Measurements from ENCODE around the gene CIAO3. TPM values are rescaled to one million over a fixed set of nuclear protein-coding genes. Genes with fewer than 3 reads are reported as not detected.
"Not testable (repeated sequence)": the region's sequence is repeated elsewhere in the genome, so short reads cannot be mapped to it uniquely, and the experiment has no call there.

CIAO3 gene
- total RNA-seq, 2 experiments from 2014 or later, result 31.8 to 32.2 TPM

GRCh38 chr16:717450-718245 lies 23.1 kb downstream of the CIAO3 start:
- ChIA-PET CTCF (interaction anchor here (0.6 kb wide), 1 partner anchor 18 kb away, joined by 4 read pairs; no protein-coding TSS in a partner anchor), POLR2A (no interaction called here)
- intact Hi-C loops (cut with micrococcal nuclease), result no loop called here
- no peak overlapping the region for H3K27ac Mint-ChIP-seq
- peaks cover 7% of the 10 kb centered on the region for H3K27me3 Mint-ChIP-seq
- no peaks in the 10 kb centered on the region for H3K9me3 Mint-ChIP-seq
- H3K4me1 Mint-ChIP-seq (ENCODE audit: low read depth), result peaks cover 19% of the 10 kb centered on the region
- no peak overlapping the region for H3K4me3 Mint-ChIP-seq
- DNase-seq, result no peak
- no peaks in the 10 kb centered on the region for H3K36me3 Mint-ChIP-seq

GRCh38 chr16:716768-717325 lies 23.9 kb downstream of the CIAO3 start:
- H3K27ac Mint-ChIP-seq, result no peak overlapping the region
- CTCF ChIA-PET, result interaction anchor here (0.9 to 5.2 kb wide), 6 partner anchors 11 to 70 kb away, joined by 3 to 120 read pairs (median 6); partner anchors contain the start of genes CHTF18, CIAO3, HAGHL and RPUSD1
- H3K4me1 Mint-ChIP-seq (ENCODE audit: low read depth), result peaks cover 19% of the 10 kb centered on the region
- intact Hi-C loops (cut with micrococcal nuclease), result loop anchor here (1.0 kb wide), 1 partner anchor 23 kb away; the partner anchor contains the start of gene CIAO3
- POLR2A ChIA-PET, result interaction anchor here (1.4 to 1.5 kb wide), 2 partner anchors 9 to 13 kb away, joined by 3 to 9 read pairs; partner anchors contain the start of genes CCDC78 and HAGHL
- no peak for DNase-seq
- H3K4me3 Mint-ChIP-seq, result peak overlapping the region; percentile 37
- H3K27me3 Mint-ChIP-seq, result peaks cover 7% of the 10 kb centered on the region
- no peaks in the 10 kb centered on the region for H3K9me3 Mint-ChIP-seq
- no peaks in the 10 kb centered on the region for H3K36me3 Mint-ChIP-seq

- H3K27me3 Mint-ChIP-seq, result peaks cover 9% of the 10 kb centered on the region
- no peak overlapping the region for H3K27ac Mint-ChIP-seq
- peaks cover 19% of the 10 kb centered on the region for H3K4me1 Mint-ChIP-seq (ENCODE audit: low read depth)
- H3K4me3 Mint-ChIP-seq, result peak overlapping the region; percentile 37
- H3K36me3 Mint-ChIP-seq, result no peaks in the 10 kb centered on the region
- ChIA-PET CTCF (interaction anchor here (0.8 to 5.2 kb wide), 9 partner anchors 9 to 70 kb away, joined by 3 to 120 read pairs (median 9); partner anchors contain the start of genes CHTF18, CIAO3, HAGHL and RPUSD1), POLR2A (interaction anchor here (1.2 to 1.5 kb wide), 4 partner anchors 10 to 21 kb away, joined by 3 to 9 read pairs (median 6); partner anchors contain the start of genes CCDC78 and HAGHL)
- intact Hi-C loops (cut with micrococcal nuclease), result loop anchor here (1.0 kb wide), 1 partner anchor 24 kb away; the partner anchor contains the start of gene CIAO3
- no peak for DNase-seq
- no peaks in the 10 kb centered on the region for H3K9me3 Mint-ChIP-seq
Observed at GRCh38 chr16:716200-716568, 24.6 kb downstream of the CIAO3 start.

GRCh38 chr16:715477-716199 lies 25.2 kb downstream of the CIAO3 start:
- Mint-ChIP-seq H3K4me1 (ENCODE audit: low read depth) (peaks cover 19% of the 10 kb centered on the region), H3K27ac (no peak overlapping the region), H3K27me3 (peaks cover 10% of the 10 kb centered on the region), H3K36me3 (no peaks in the 10 kb centered on the region), H3K4me3 (peak overlapping the region; percentile 57), H3K9me3 (no peaks in the 10 kb centered on the region)
- ChIA-PET CTCF (interaction anchor here (0.8 to 5.2 kb wide), 10 partner anchors 9 to 71 kb away, joined by 3 to 120 read pairs (median 6); partner anchors contain the start of genes CHTF18, CIAO3, HAGHL and RPUSD1), POLR2A (interaction anchor here (0.6 to 1.5 kb wide), 5 partner anchors 11 to 41 kb away, joined by 3 to 9 read pairs (median 6); partner anchors contain the start of genes CCDC78 and HAGHL)
- intact Hi-C loops (cut with micrococcal nuclease), result loop anchor here (1.0 kb wide), 1 partner anchor 25 kb away; the partner anchor contains the start of gene CIAO3
- DNase-seq, result no peak

- DNase-seq, result peak; percentile 91
- intact Hi-C loops (cut with micrococcal nuclease), result no loop called here
- H3K36me3 Mint-ChIP-seq, result no peaks in the 10 kb centered on the region
- CTCF ChIA-PET, result interaction anchor here (0.7 to 5.2 kb wide), 8 partner anchors 10 to 340 kb away, joined by 3 to 120 read pairs (median 10); partner anchors contain the start of genes CHTF18, CIAO3, HAGHL and RPUSD1
- peaks cover 14% of the 10 kb centered on the region for H3K4me1 Mint-ChIP-seq (ENCODE audit: low read depth)
- peak within 1 kb of the TSS; percentile 57 for H3K4me3 Mint-ChIP-seq
- no peak within 1 kb of the TSS for H3K27ac Mint-ChIP-seq
- H3K9me3 Mint-ChIP-seq, result no peaks in the 10 kb centered on the region
- POLR2A ChIA-PET, result interaction anchor here (0.6 to 1.5 kb wide), 4 partner anchors 11 to 40 kb away, joined by 3 to 9 read pairs (median 6); partner anchors contain the start of genes CCDC78 and HAGHL
- H3K27me3 Mint-ChIP-seq, result peaks cover 14% of the 10 kb centered on the region
Observed at GRCh38 chr16:714558-715476, 26.0 kb downstream of the CIAO3 start, which contains the start of gene METRN. TSS of gene METRN (plus strand) at chr16:715118. CDS start at chr16:715290, 172 bp downstream.

- H3K4me3 Mint-ChIP-seq, result no peak overlapping the region
Observed at GRCh38 chr16:714079-714478, 26.7 kb downstream of the CIAO3 start.

GRCh38 chr16:712740-713250 lies 28.0 kb downstream of the CIAO3 start:
- H3K4me1 Mint-ChIP-seq (ENCODE audit: low read depth); H3K4me3 Mint-ChIP-seq; H3K36me3 Mint-ChIP-seq; H3K9me3 Mint-ChIP-seq; intact Hi-C loops (cut with micrococcal nuclease); H3K27ac Mint-ChIP-seq: not testable (repeated sequence)
- DNase-seq, result peak; percentile 78
- CTCF ChIA-PET, result interaction anchor here (0.7 to 5.2 kb wide), 21 partner anchors 7 to 390 kb away, joined by 3 to 120 read pairs (median 4); partner anchors contain the start of genes ANTKMT, CCDC78, CHTF18 and CIAO3
- POLR2A ChIA-PET, result interaction anchor here (1.2 to 1.6 kb wide), 2 partner anchors 8 to 73 kb away, joined by 3 to 5 read pairs; partner anchors contain the start of gene ANTKMT
- H3K27me3 Mint-ChIP-seq, result peaks cover 32% of the 10 kb centered on the region

More at GRCh38 chr16:714079-714478, 26.7 kb downstream of the CIAO3 start:
- no peak overlapping the region for H3K27ac Mint-ChIP-seq
- ChIA-PET CTCF (interaction anchor here (1.3 to 5.2 kb wide), 6 partner anchors 10 to 72 kb away, joined by 4 to 120 read pairs (median 12); partner anchors contain the start of genes CHTF18, CIAO3 and RPUSD1), POLR2A (no interaction called here)
- no peaks in the 10 kb centered on the region for H3K9me3 Mint-ChIP-seq
- intact Hi-C loops (cut with micrococcal nuclease), result no loop called here
- no peak for DNase-seq
- peaks cover 8% of the 10 kb centered on the region for H3K4me1 Mint-ChIP-seq (ENCODE audit: low read depth)
- peaks cover 21% of the 10 kb centered on the region for H3K27me3 Mint-ChIP-seq
- H3K36me3 Mint-ChIP-seq, result no peaks in the 10 kb centered on the region

- peaks cover 39% of the 10 kb centered on the region for H3K27me3 Mint-ChIP-seq
- no peak overlapping the region for H3K27ac Mint-ChIP-seq
- no peak overlapping the region for H3K4me3 Mint-ChIP-seq
- CTCF ChIA-PET, result interaction anchor here (0.7 to 5.2 kb wide), 22 partner anchors 8 to 391 kb away, joined by 3 to 120 read pairs (median 4); partner anchors contain the start of genes ANTKMT, CCDC78, CHTF18 and CIAO3
- peaks cover 5% of the 10 kb centered on the region for H3K4me1 Mint-ChIP-seq (ENCODE audit: low read depth)
- no peaks in the 10 kb centered on the region for H3K9me3 Mint-ChIP-seq
- H3K36me3 Mint-ChIP-seq, result no peaks in the 10 kb centered on the region
- DNase-seq, result peak; percentile 85
- POLR2A ChIA-PET, result interaction anchor here (1.2 to 1.6 kb wide), 2 partner anchors 10 to 74 kb away, joined by 3 to 5 read pairs; partner anchors contain the start of gene ANTKMT
- intact Hi-C loops (cut with micrococcal nuclease), result loop anchor here (1.0 kb wide), 1 partner anchor 74 kb away; no protein-coding TSS in a partner anchor
Observed at GRCh38 chr16:711548-712320, 29.1 kb downstream of the CIAO3 start.

GRCh38 chr16:711084-711483 lies 29.7 kb downstream of the CIAO3 start:
- DNase-seq, result no peak
- POLR2A ChIA-PET, result no interaction called here

More at GRCh38 chr16:711084-711483, 29.7 kb downstream of the CIAO3 start:
- H3K27ac Mint-ChIP-seq, result no peak overlapping the region
- intact Hi-C loops (cut with micrococcal nuclease), result loop anchor here (1.0 kb wide), 1 partner anchor 74 kb away; no protein-coding TSS in a partner anchor
- H3K27me3 Mint-ChIP-seq, result peaks cover 41% of the 10 kb centered on the region
- H3K4me1 Mint-ChIP-seq (ENCODE audit: low read depth), result peaks cover 2% of the 10 kb centered on the region
- H3K4me3 Mint-ChIP-seq, result no peak overlapping the region
- H3K9me3 Mint-ChIP-seq, result no peaks in the 10 kb centered on the region
- H3K36me3 Mint-ChIP-seq, result no peaks in the 10 kb centered on the region
- CTCF ChIA-PET, result interaction anchor here (2.1 kb wide), 1 partner anchor 74 kb away, joined by 15 read pairs; no protein-coding TSS in a partner anchor

Measured in activated CD4-positive, alpha-beta memory T cell treated with anti-CD3 and anti-CD28 coated beads for 36 hours (primary cell).